K562 (cell line): Measurements from ENCODE around the gene ITSN1. TPM values are rescaled to one million over a fixed set of nuclear protein-coding genes. Genes with fewer than 3 reads are reported as not detected.

Source experiments
- CBFB ChIP-seq: sonication (generic); formaldehyde crosslinking; IDR thresholded peaks from 2 replicates; pipeline ENCODE4 v1.4.0; 2020; ENCODE audit warnings: mild to moderate bottlenecking, missing genetic modification reagents
- CCNT2 ChIP-seq: IDR thresholded peaks from 2 replicates; pipeline ENCODE4 v1.6.1; 2011; ENCODE audit warnings: borderline replicate concordance, low read depth, mild to moderate bottlenecking, moderate library complexity, mixed read lengths, low read length; ENCODE audit not compliant: insufficient read length; ENCODE audit errors: extremely low read depth
- DDX20 ChIP-seq: fragments of 450-650 bp; IDR thresholded peaks from 2 replicates; pipeline ENCODE4 v1.6.1; 2016; ENCODE audit warnings: missing genetic modification characterization, low read depth, mild to moderate bottlenecking, missing compliant biosample characterization, moderate library complexity
- DMBX1 ChIP-seq: fragments of 250-450 bp; sonication (Bioruptor Pico); IDR thresholded peaks from 2 replicates; pipeline ENCODE4 v1.8.0; 2022; ENCODE audit warnings: inconsistent platforms, mild to moderate bottlenecking, moderate library complexity, borderline replicate concordance
- GABPA ChIP-seq: fragments of 200-800 bp; sonication (Bioruptor generic); conservative IDR thresholded peaks from 2 replicates; pipeline ENCODE4 v1.6.1; 2016; ENCODE audit warnings: low read depth, missing genetic modification characterization, missing compliant biosample characterization
- MEF2D ChIP-seq: conservative IDR thresholded peaks from 2 replicates; pipeline ENCODE4 v1.6.1; 2016; ENCODE audit warnings: low read depth, missing genetic modification characterization, missing compliant biosample characterization
- NCOR1 ChIP-seq: fragments of 450-650 bp; IDR thresholded peaks from 2 replicates; pipeline ENCODE4 v1.6.1; 2016; ENCODE audit warnings: mild to moderate bottlenecking, moderate library complexity
- PREB ChIP-seq: sonication (generic); formaldehyde crosslinking; IDR thresholded peaks from 2 replicates; pipeline ENCODE4 v1.8.1; 2023; ENCODE audit warnings: mild to moderate bottlenecking, missing genetic modification reagents
- REST ChIP-seq, 2 experiments: fragments of 450-650 bp; formaldehyde crosslinking in 1 of 2; IDR thresholded peaks; 2 replicates each; pipeline versions ENCODE4 v1.4.0 to v1.6.1; 2014 to 2020; ENCODE audit warnings: mild to moderate bottlenecking in 2 of 2, borderline replicate concordance in 1 of 2, low read depth in 1 of 2
- XRCC5 ChIP-seq: fragments of 200-400 bp; formaldehyde crosslinking; IDR thresholded peaks from 2 replicates; pipeline ENCODE4 v1.6.1; 2017; ENCODE audit warnings: low read depth, mild to moderate bottlenecking, low read length
- YY1 ChIP-seq, 3 experiments: IDR thresholded peaks; 2 replicates each; pipeline ENCODE4 v1.6.1; 2011; ENCODE audit warnings: low read length in 2 of 3, mild to moderate bottlenecking in 2 of 3, moderate library complexity in 2 of 3, borderline replicate concordance in 1 of 3, control low read depth in 1 of 3, low read depth in 1 of 3; ENCODE audit not compliant: insufficient read depth in 3 of 3, insufficient replicate concordance in 2 of 3, control insufficient read depth in 1 of 3, insufficient read length in 1 of 3; ENCODE audit errors: extremely low read depth in 1 of 3
- ZNF12 ChIP-seq: sonication (generic); formaldehyde crosslinking; IDR thresholded peaks from 2 replicates; pipeline ENCODE4 v1.4.0; 2020; ENCODE audit warnings: mild to moderate bottlenecking, missing genetic modification reagents
- polyA plus RNA-seq, 8 experiments: library from polyadenylated mRNA; depleted of rRNA in 4 of 8; stranded (reverse) in 5 of 8; unstranded in 3 of 8; fragments of >200 nt; fragmentation: Nextera tagmentation in 2 of 8; fragmentation: Illumina TruSeq in 1 of 8; extraction: Ambion mirVana in 2 of 8; extraction: Trizol in 1 of 8; gene quantifications; 2 replicates each; pipeline versions ENCODE4 v1.2.1 to v1.2.3, GENCODE V29; 2011 to 2014; ENCODE audit warnings: inconsistent platforms in 1 of 8, missing spikeins in 1 of 8
- total RNA-seq, 7 experiments: library from RNA; depleted of rRNA in 6 of 7; stranded (reverse); fragments of >200 nt in 6 of 7; fragmentation: Illumina TruSeq in 2 of 7; extraction: Trizol in 2 of 7; gene quantifications; 2 replicates each; pipeline versions ENCODE4 v1.2.1 to v1.2.3, GENCODE V29; 2011 to 2021; ENCODE audit warnings: low replicate concordance in 1 of 7
- TF ChIP-seq, protein P1 (sequence below): sonication (generic); formaldehyde crosslinking; IDR thresholded peaks from 2 replicates; pipeline ENCODE4 v1.4.0; 2020; ENCODE audit warnings: mild to moderate bottlenecking, missing genetic modification reagents

ITSN1 gene
- total and polyA plus RNA-seq, 9 of the 15 experiments (the other 6 are each of a cell fraction or from before 2014, with no cell fraction given): 1.1 to 12.6 (median 4.8) TPM

GRCh38 chr21:33642027-33642895 is at the start of gene ITSN1 (continued):
- TF ChIP-seq NCOR1 (no peak), GABPA (0 out of 2 replicates have a peak, but pooled peaks have one; percentile 53), XRCC5 (no peak), CCNT2 (peak; percentile 61), ZNF12 (CRISPR knock-in tag) (no peak), CBFB (no peak), DDX20 (no peak), YY1 (IDR thresholded peaks at IDR 0.05; ENCODE audit: borderline replicate concordance in 1 of 3, control insufficient read depth in 1 of 3, extremely low read depth in 1 of 3, insufficient read depth in 3 of 3, insufficient read length in 1 of 3, insufficient replicate concordance in 2 of 3, low read depth in 1 of 3, low read length in 2 of 3) (no peak), PREB (CRISPR knock-in tag) (no peak), MEF2D (tag) (no peak), REST (IDR thresholded peaks at IDR 0.05; ENCODE audit: borderline replicate concordance) (no peak), REST (CRISPR knock-in tag; IDR thresholded peaks at IDR 0.05; ENCODE audit: low read depth) (peak; percentile 26; the same call in 1 of the 2 replicates), DMBX1 (no peak)
- TF ChIP-seq, protein P1, sequence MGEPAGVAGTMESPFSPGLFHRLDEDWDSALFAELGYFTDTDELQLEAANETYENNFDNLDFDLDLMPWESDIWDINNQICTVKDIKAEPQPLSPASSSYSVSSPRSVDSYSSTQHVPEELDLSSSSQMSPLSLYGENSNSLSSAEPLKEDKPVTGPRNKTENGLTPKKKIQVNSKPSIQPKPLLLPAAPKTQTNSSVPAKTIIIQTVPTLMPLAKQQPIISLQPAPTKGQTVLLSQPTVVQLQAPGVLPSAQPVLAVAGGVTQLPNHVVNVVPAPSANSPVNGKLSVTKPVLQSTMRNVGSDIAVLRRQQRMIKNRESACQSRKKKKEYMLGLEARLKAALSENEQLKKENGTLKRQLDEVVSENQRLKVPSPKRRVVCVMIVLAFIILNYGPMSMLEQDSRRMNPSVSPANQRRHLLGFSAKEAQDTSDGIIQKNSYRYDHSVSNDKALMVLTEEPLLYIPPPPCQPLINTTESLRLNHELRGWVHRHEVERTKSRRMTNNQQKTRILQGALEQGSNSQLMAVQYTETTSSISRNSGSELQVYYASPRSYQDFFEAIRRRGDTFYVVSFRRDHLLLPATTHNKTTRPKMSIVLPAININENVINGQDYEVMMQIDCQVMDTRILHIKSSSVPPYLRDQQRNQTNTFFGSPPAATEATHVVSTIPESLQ (CRISPR knock-in tag): no peak
